K562 (cell line): ENCODE data around the gene PDCD7. TPM values are rescaled to one million over a fixed set of nuclear protein-coding genes. Genes with fewer than 3 reads are reported as not detected.

Experiments
- ATAC-seq: fragments of 200-7000 bp; cut with Tn5 transposase; 3 replicates; pipeline ENCODE4 v1.9.1; 2020; ENCODE audit warnings: moderate library complexity
- BruUV-seq: library from RNA; stranded (reverse); fragments of 400-500 nt; replicated peaks from 2 replicates; lab custom pipeline; 2021; lab: Mats Ljungman, UMichigan
- CTCF ChIA-PET: fragments of 300-600 bp; formaldehyde crosslinking; extraction: SDS; loops from one replicate; lab custom pipeline; 2021; ENCODE audit warnings: low intra/inter-chr PET ratio; lab: Yijun Ruan, JAX
- POLR2A ChIA-PET: fragments of 300-600, 350-650 bp; sonication (Branson Sonifier 250); formaldehyde crosslinking; extraction: SDS; loops from one replicate; lab custom pipeline; 2021; ENCODE audit warnings: antibody characterized with exemption, inconsistent platforms; lab: Yijun Ruan, JAX
- DNase-seq, 4 experiments: peaks; one replicate each; pipeline versions ENCODE4 v3.0.0 to v3.0.0-alpha.2; 2011 to 2018; ENCODE audit warnings: low spot score in 3 of 4, mixed read lengths in 3 of 4; ENCODE audit errors: extremely low read depth in 1 of 4
- FAIRE-seq: peaks from 2 replicates; lab custom pipeline; 2011; peaks lifted over from hg19 to GRCh38; lab: Jason Lieb, UNC
- H2AFZ ChIP-seq: 2 replicates; pipeline ENCODE4 v1.6.0; 2011; ENCODE audit warnings: low read depth, low read length, control low read depth, inconsistent platforms
- H3K27ac ChIP-seq: fragments of 200-600 bp; 3 replicates; pipeline ENCODE4 v1.8.0; 2011; ENCODE audit warnings: low read depth, mild to moderate bottlenecking, control low read depth, inconsistent platforms, low read length, moderate library complexity, mixed read lengths; ENCODE audit errors: extremely low read depth
- H3K27me3 ChIP-seq, 2 experiments: fragments of 300-600 bp in 1 of 2; 2 replicates in 1 of 2; 3 replicates in 1 of 2; pipeline versions ENCODE4 v1.6.0 to v1.8.0; 2011; ENCODE audit warnings: inconsistent platforms in 2 of 2, low read length in 2 of 2, mild to moderate bottlenecking in 1 of 2, mixed read lengths in 1 of 2, moderate library complexity in 1 of 2; ENCODE audit not compliant: control insufficient read depth in 2 of 2, insufficient read depth in 2 of 2
- H3K36me3 ChIP-seq: fragments of 300-600 bp; 3 replicates; pipeline ENCODE4 v1.8.0; 2011; ENCODE audit warnings: mild to moderate bottlenecking, low read length, inconsistent platforms; ENCODE audit not compliant: control insufficient read depth, insufficient read depth
- H3K4me1 ChIP-seq, 2 experiments: fragments of 200-600 bp in 1 of 2; replicated peaks in 1 of 2; 2 replicates in 1 of 2; 3 replicates in 1 of 2; pipeline versions ENCODE4 v1.5.1 to v1.8.0; 2011; ENCODE audit warnings: inconsistent platforms in 2 of 2, low read length in 2 of 2, mild to moderate bottlenecking in 1 of 2, mixed read lengths in 1 of 2, moderate library complexity in 1 of 2; ENCODE audit not compliant: control insufficient read depth in 2 of 2, insufficient read depth in 2 of 2
- H3K4me2 ChIP-seq: 2 replicates; pipeline ENCODE4 v1.6.1; 2011; ENCODE audit warnings: low read length, control low read depth, inconsistent platforms, mixed read lengths; ENCODE audit not compliant: insufficient read depth
- H3K4me3 ChIP-seq: fragments of 200-600 bp; sonication (generic), shearing (Covaris generic); 2 replicates; pipeline ENCODE4 v1.5.1; 2016; ENCODE audit warnings: control low read depth, inconsistent platforms
- H3K79me2 ChIP-seq: fragments of 200-600 bp; 3 replicates; pipeline ENCODE4 v1.8.0; 2011; ENCODE audit warnings: low read length, inconsistent platforms; ENCODE audit not compliant: control insufficient read depth, insufficient read depth
- H3K9ac ChIP-seq, 2 experiments: 2 replicates each; pipeline versions ENCODE4 v1.6.0 to v1.6.1; 2011; ENCODE audit warnings: low read depth in 2 of 2, low read length in 2 of 2, control low read depth in 1 of 2, inconsistent platforms in 1 of 2, mild to moderate bottlenecking in 1 of 2, mixed read lengths in 1 of 2; ENCODE audit not compliant: insufficient read depth in 1 of 2
- H3K9me1 ChIP-seq: one replicate; pipeline ENCODE4 v1.6.0; 2011; ENCODE audit warnings: inconsistent platforms, mild to moderate bottlenecking, low read length, moderate library complexity; ENCODE audit not compliant: control insufficient read depth, insufficient read depth
- H3K9me3 ChIP-seq: replicated peaks from 2 replicates; pipeline ENCODE4 v1.5.1; 2011; ENCODE audit warnings: low read depth, low read length, inconsistent platforms; ENCODE audit not compliant: control insufficient read depth, insufficient read depth
- H4K20me1 ChIP-seq: replicated peaks from 2 replicates; pipeline ENCODE4 v1.6.1; 2011; ENCODE audit warnings: low read length, inconsistent platforms, mixed read lengths; ENCODE audit not compliant: control insufficient read depth, insufficient read depth
- DIDO1 ChIP-seq: fragments of 450-650 bp; IDR thresholded peaks from 2 replicates; pipeline ENCODE4 v1.6.1; 2016; ENCODE audit warnings: low read depth, missing biosample characterization, missing genetic modification characterization
- MAFK ChIP-seq: IDR thresholded peaks from 2 replicates; pipeline ENCODE4 v1.6.1; 2011; ENCODE audit warnings: low read length, improper control_type of control experiment
- TARDBP ChIP-seq: fragments of 450-650 bp; IDR thresholded peaks from 2 replicates; pipeline ENCODE4 v1.6.1; 2016
- ZNF232 ChIP-seq: sonication (generic); formaldehyde crosslinking; IDR thresholded peaks from 2 replicates; pipeline ENCODE4 v1.8.0; 2022; ENCODE audit warnings: mild to moderate bottlenecking, missing genetic modification reagents
- ZNF76 ChIP-seq: fragments of 250-450 bp; sonication (Bioruptor Pico); IDR thresholded peaks from 2 replicates; pipeline ENCODE4 v1.4.0; 2020; ENCODE audit warnings: mild to moderate bottlenecking, moderate library complexity, borderline replicate concordance
- WGBS: fragments of 100-300 bp; shearing (Covaris generic); methylation state at CpG from one replicate; pipeline ENCODE4 v1.1.6; 2016; ENCODE audit warnings: low coverage, mixed read lengths; ENCODE audit not compliant: insufficient coverage; ENCODE audit errors: missing lambda C conversion rate; 5-methylcytosine and 5-hydroxymethylcytosine counted together
- in situ Hi-C: fragments of 300-500 bp; cut with MboI; formaldehyde crosslinking; loops from 4 replicates; pipeline ENCODE4 v1.15.0; 2018; ENCODE audit warnings: inconsistent platforms, mixed read lengths
- intact Hi-C: fragments of 100-400 bp; cut with micrococcal nuclease; formaldehyde crosslinking; loops from 2 replicates; pipeline ENCODE4 v1.14.2; 2022
- polyA plus RNA-seq, 8 experiments: library from polyadenylated mRNA; depleted of rRNA in 4 of 8; stranded (reverse) in 5 of 8; unstranded in 3 of 8; fragments of >200 nt; fragmentation: Nextera tagmentation in 2 of 8; fragmentation: Illumina TruSeq in 1 of 8; extraction: Ambion mirVana in 2 of 8; extraction: Trizol in 1 of 8; gene quantifications; 2 replicates each; pipeline versions ENCODE4 v1.2.1 to v1.2.3, GENCODE V29; 2011 to 2014; ENCODE audit warnings: inconsistent platforms in 1 of 8, missing spikeins in 1 of 8
- total RNA-seq, 7 experiments: library from RNA; depleted of rRNA in 6 of 7; stranded (reverse); fragments of >200 nt in 6 of 7; fragmentation: Illumina TruSeq in 2 of 7; extraction: Trizol in 2 of 7; gene quantifications; 2 replicates each; pipeline versions ENCODE4 v1.2.1 to v1.2.3, GENCODE V29; 2011 to 2021; ENCODE audit warnings: low replicate concordance in 1 of 7
- TF ChIP-seq, protein P1 (sequence below), 2 experiments: fragments of 450-650 bp; IDR thresholded peaks; 2 replicates each; pipeline ENCODE4 v1.6.1; 2016; ENCODE audit warnings: mild to moderate bottlenecking in 2 of 2, borderline replicate concordance in 1 of 2, low read depth in 1 of 2, moderate library complexity in 1 of 2
- TF ChIP-seq, protein P2 (sequence below): fragments of 200-400 bp; formaldehyde crosslinking; IDR thresholded peaks from 2 replicates; pipeline ENCODE4 v1.6.1; 2017; ENCODE audit warnings: mild to moderate bottlenecking, low read depth, low read length, moderate library complexity

PDCD7 gene
- total and polyA plus RNA-seq, 9 of the 15 experiments (the other 6 are each of a cell fraction or from before 2014, with no cell fraction given): 11.8 to 30.2 (median 18.8) TPM

DNA sequence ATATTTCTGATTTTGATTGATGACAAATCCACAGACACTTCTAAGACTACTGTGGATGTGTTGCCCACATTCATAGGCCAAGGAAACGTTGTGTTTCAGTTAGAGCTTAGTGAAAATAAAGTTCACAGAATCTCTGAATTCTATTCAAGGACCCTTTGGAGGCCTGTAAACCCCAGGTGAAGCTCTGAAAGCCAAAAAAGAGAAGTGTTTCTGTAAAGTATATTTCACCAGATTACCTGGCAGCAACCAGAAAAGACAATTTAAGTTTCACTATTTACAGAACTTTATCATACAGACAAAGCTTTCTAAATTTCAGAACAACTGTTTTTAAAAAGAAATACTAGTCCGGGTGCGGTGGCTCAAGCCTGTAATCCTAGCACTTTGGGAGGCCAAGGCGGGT lies 48.9 kb upstream of the PDCD7 start:
- no peak overlapping the region for H2AFZ ChIP-seq
- H3K4me3 ChIP-seq: no peak overlapping the region
- peaks cover 58% of the 10 kb centered on the region for H3K79me2 ChIP-seq
- no peaks in the 10 kb centered on the region for H3K9me3 ChIP-seq
- no peaks in the 10 kb centered on the region for H3K9me1 ChIP-seq
- no peak for TF ChIP-seq ZNF232 (CRISPR knock-in tag)
- TF ChIP-seq, protein P1, sequence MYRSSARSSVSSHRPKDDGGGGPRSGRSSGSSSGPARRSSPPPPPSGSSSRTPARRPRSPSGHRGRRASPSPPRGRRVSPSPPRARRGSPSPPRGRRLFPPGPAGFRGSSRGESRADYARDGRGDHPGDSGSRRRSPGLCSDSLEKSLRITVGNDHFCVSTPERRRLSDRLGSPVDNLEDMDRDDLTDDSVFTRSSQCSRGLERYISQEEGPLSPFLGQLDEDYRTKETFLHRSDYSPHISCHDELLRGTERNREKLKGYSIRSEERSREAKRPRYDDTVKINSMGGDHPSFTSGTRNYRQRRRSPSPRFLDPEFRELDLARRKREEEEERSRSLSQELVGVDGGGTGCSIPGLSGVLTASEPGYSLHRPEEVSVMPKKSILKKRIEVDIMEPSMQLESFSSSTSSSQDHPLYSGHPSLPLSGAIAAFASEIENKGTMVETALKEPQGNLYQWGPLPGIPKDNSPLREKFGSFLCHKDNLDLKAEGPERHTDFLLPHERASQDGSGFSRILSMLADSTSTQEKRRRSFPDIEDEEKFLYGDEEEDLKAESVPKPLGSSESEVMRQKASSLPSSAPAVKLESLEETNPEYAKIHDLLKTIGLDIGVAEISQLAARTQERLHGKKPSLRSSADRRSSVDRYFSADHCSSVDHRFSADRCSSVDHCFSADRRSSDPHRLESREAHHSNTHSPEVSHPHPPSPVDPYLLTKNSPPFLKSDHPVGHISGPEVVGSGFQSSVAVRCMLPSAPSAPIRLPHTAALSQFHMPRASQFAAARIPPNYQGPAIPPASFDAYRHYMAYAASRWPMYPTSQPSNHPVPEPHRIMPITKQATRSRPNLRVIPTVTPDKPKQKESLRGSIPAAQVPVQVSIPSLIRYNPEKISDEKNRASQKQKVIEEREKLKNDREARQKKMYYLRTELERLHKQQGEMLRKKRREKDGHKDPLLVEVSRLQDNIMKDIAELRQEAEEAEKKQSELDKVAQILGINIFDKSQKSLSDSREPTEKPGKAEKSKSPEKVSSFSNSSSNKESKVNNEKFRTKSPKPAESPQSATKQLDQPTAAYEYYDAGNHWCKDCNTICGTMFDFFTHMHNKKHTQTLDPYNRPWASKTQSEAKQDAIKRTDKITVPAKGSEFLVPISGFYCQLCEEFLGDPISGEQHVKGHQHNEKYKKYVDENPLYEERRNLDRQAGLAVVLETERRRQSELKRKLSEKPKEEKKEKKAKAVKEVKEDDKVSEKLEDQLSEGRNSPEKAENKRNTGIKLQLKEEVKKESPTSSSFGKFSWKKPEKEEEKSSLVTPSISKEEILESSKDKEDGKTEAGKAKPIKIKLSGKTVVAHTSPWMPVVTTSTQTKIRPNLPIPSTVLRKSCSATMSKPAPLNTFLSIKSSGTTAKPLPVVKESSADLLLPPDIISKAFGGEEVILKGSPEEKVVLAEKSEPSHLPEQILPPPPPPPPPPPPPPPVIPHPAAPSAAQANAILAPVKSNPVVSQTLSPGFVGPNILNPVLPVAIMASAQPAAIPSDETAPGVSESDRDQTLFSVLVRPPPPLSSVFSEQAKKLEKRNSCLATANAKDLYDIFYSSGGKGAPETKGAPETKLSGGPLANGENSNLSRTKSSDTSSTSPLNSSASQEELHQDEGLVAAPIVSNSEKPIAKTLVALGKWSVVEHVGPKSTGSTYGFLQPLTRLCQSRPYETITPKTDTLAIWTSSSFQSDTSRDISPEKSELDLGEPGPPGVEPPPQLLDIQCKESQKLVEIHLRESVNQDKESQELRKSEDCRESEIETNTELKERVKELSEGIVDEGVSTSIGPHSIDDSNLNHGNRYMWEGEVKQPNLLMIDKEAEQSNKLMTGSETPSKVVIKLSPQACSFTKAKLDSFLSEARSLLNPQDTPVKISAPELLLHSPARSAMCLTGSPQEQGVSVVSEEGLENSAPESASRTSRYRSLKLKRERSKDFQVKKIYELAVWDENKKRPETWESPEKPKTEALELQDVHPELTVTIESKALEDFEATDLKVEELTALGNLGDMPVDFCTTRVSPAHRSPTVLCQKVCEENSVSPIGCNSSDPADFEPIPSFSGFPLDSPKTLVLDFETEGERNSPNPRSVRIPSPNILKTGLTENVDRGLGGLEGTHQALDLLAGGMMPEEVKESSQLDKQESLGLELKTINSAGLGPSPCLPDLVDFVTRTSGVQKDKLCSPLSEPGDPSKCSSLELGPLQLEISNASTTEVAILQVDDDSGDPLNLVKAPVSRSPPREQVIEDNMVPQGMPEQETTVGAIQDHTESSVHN (IDR thresholded peaks at IDR 0.05; ENCODE audit: borderline replicate concordance in 1 of 2, low read depth in 1 of 2): no peak
- no peak for TF ChIP-seq MAFK
- TF ChIP-seq, protein P2, sequence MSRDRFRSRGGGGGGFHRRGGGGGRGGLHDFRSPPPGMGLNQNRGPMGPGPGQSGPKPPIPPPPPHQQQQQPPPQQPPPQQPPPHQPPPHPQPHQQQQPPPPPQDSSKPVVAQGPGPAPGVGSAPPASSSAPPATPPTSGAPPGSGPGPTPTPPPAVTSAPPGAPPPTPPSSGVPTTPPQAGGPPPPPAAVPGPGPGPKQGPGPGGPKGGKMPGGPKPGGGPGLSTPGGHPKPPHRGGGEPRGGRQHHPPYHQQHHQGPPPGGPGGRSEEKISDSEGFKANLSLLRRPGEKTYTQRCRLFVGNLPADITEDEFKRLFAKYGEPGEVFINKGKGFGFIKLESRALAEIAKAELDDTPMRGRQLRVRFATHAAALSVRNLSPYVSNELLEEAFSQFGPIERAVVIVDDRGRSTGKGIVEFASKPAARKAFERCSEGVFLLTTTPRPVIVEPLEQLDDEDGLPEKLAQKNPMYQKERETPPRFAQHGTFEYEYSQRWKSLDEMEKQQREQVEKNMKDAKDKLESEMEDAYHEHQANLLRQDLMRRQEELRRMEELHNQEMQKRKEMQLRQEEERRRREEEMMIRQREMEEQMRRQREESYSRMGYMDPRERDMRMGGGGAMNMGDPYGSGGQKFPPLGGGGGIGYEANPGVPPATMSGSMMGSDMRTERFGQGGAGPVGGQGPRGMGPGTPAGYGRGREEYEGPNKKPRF: no peak
- no peak for TF ChIP-seq TARDBP
- no peak for TF ChIP-seq ZNF76
- TF ChIP-seq DIDO1: no peak
- WGBS: 78% methylated on average over 4 of the region's 4 CpGs
- H3K27me3 ChIP-seq: no peaks in the 10 kb centered on the region
- H3K9ac ChIP-seq: no peak overlapping the region
- no peaks in the 10 kb centered on the region for H4K20me1 ChIP-seq
- H3K36me3 ChIP-seq: peaks cover 45% of the 10 kb centered on the region; the same call in 2 of the 3 replicates
- in situ Hi-C loops: no loop called here
- no peak for FAIRE-seq
- H3K27ac ChIP-seq: no peak overlapping the region
- no peak for DNase-seq
- ATAC-seq: no peak
- POLR2A ChIA-PET: interaction anchor here (0.7 to 1.7 kb wide), 4 partner anchors 13 to 122 kb away, joined by 3 to 7 read pairs (median 5); partner anchors contain the start of genes PARP16 and RNU5B-1
- TSS peak; percentile 2 for BruUV-seq
- peaks cover 8 to 12% of the 10 kb centered on the region in 2 experiments; a peak in 4 of 5 replicates for H3K4me1 ChIP-seq
- intact Hi-C loops: loop anchor here (5.0 kb wide), 1 partner anchor 150 kb away; no protein-coding TSS in a partner anchor
- H3K4me2 ChIP-seq: no peak overlapping the region
- CTCF ChIA-PET: interaction anchor here (0.6 kb wide), 1 partner anchor 1221 kb away, joined by 3 read pairs; no protein-coding TSS in a partner anchor
